ENCODE data around the gene NAXE.

GRCh38 chr1:156546267-156546666 lies 45.3 kb upstream of the NAXE start:
- TF ChIP-seq CTCF (conservative IDR thresholded peaks at IDR 0.05) (no peak), ZFX (IDR thresholded peaks at IDR 0.05) (no peak)
